ENCODE data around the gene LEAP2. TPM values are rescaled to one million over a fixed set of nuclear protein-coding genes. Genes with fewer than 3 reads are reported as not detected.
A peak's percentile ranks its signal among the peaks of the same experiment; 100 is the strongest.

LEAP2 gene
- total RNA-seq, 4 donors from 2014 or later = 0.20 to 5.9 (median 5.1) TPM

GRCh38 chr5:132832612-132833011 is 40.9 kb upstream of the LEAP2 start:
- no peak for DNase-seq
- Histone ChIP-seq H3K36me3 (no peaks in the 10 kb centered on the region), H3K27me3 (no peaks in the 10 kb centered on the region), H3K4me1 (peaks cover 7 to 49% (median 30%) of the 10 kb centered on the region in 4 donors), H3K9me3 (no peaks in the 10 kb centered on the region), H3K4me3 (no peak overlapping the region), H3K27ac (no peak overlapping the region)
- TF ChIP-seq POLR2AphosphoS5 (IDR thresholded peaks at IDR 0.05) = no peak
- no peak for TF ChIP-seq CTCF (IDR thresholded peaks at IDR 0.05)
- TF ChIP-seq POLR2A (IDR thresholded peaks at IDR 0.05) = no peak
- TF ChIP-seq EP300 (IDR thresholded peaks at IDR 0.05; ENCODE audit: low read depth) = no peak
- in situ Hi-C loops (cut with MboI; ENCODE audit: low pct_ligation_motif_present in 1 of 4, low pct_unique_long_range_greater_than_20kb in 1 of 4, low sequenced_read_pairs in 3 of 4) (loop anchor here in 2 of 4 donors (10.0 to 25.0 kb wide), 2 partner anchors 52 to 445 kb away; no protein-coding TSS in a partner anchor), intact Hi-C loops (cut with DNase I; ENCODE audit: low total_unique reads) (no loop called here)
- WGBS, 2 donors (ENCODE audit: low coverage in 1 of 2) = 91 to 92% methylated on average over 5 of the region's 5 CpGs

GRCh38 chr5:132834057-132834456 is 39.4 kb upstream of the LEAP2 start:
- Histone ChIP-seq H3K36me3 (no peaks in the 10 kb centered on the region), H3K9me3 (no peaks in the 10 kb centered on the region), H3K27me3 (no peaks in the 10 kb centered on the region), H3K4me1 (peaks cover 8 to 50% (median 40%) of the 10 kb centered on the region in 4 donors), H3K4me3 (no peak overlapping the region), H3K27ac (no peak overlapping the region)
- intact Hi-C loops (cut with DNase I; ENCODE audit: low total_unique reads) (no loop called here), in situ Hi-C loops (cut with MboI; ENCODE audit: low pct_ligation_motif_present in 1 of 4, low pct_unique_long_range_greater_than_20kb in 1 of 4, low sequenced_read_pairs in 3 of 4) (loop anchor here in 2 of 4 donors (10.0 to 25.0 kb wide), 2 partner anchors 51 to 447 kb away; no protein-coding TSS in a partner anchor)
- no peak for DNase-seq
- WGBS, 2 donors (ENCODE audit: low coverage in 1 of 2) = 94 to 97% methylated on average over 3 of the region's 3 CpGs
- TF ChIP-seq POLR2A (IDR thresholded peaks at IDR 0.05) = no peak
- TF ChIP-seq CTCF (IDR thresholded peaks at IDR 0.05) = no peak
- no peak for TF ChIP-seq POLR2AphosphoS5 (IDR thresholded peaks at IDR 0.05)
- no peak for TF ChIP-seq EP300 (IDR thresholded peaks at IDR 0.05; ENCODE audit: low read depth)

- no peaks in the 10 kb centered on the region for H3K36me3 ChIP-seq
- H3K27ac ChIP-seq = peak overlapping the region; percentile 86 to 92 (median 88)
- H3K4me1 ChIP-seq = peaks cover 14 to 55% (median 42%) of the 10 kb centered on the region in 4 donors
- H3K27me3 ChIP-seq = no peaks in the 10 kb centered on the region
- intact Hi-C loops (cut with DNase I; ENCODE audit: low total_unique reads) (no loop called here), in situ Hi-C loops (cut with MboI; ENCODE audit: low pct_ligation_motif_present in 1 of 4, low pct_unique_long_range_greater_than_20kb in 1 of 4, low sequenced_read_pairs in 3 of 4) (loop anchor here in 2 of 4 donors (10.0 to 25.0 kb wide), 2 partner anchors 48 to 450 kb away; no protein-coding TSS in a partner anchor)
- no peak overlapping the region for H3K4me3 ChIP-seq
- DNase-seq = no peak
- WGBS, 2 donors (ENCODE audit: low coverage in 1 of 2) = 86% methylated on average over 1 of the region's 1 CpG; no CpG with 5 or more reads in 1 of the 2 donors
- TF ChIP-seq POLR2A (IDR thresholded peaks at IDR 0.05) = no peak
- TF ChIP-seq EP300 (IDR thresholded peaks at IDR 0.05; ENCODE audit: low read depth) = no peak
- no peak for TF ChIP-seq CTCF (IDR thresholded peaks at IDR 0.05)
- no peak for TF ChIP-seq POLR2AphosphoS5 (IDR thresholded peaks at IDR 0.05)
- no peaks in the 10 kb centered on the region for H3K9me3 ChIP-seq
Measured at GRCh38 chr5:132836852-132837251, 36.6 kb upstream of the LEAP2 start.

- peak overlapping the region; percentile 86 to 92 (median 88) for H3K27ac ChIP-seq
- in situ Hi-C loops (cut with MboI; ENCODE audit: low pct_ligation_motif_present in 1 of 4, low pct_unique_long_range_greater_than_20kb in 1 of 4, low sequenced_read_pairs in 3 of 4) = loop anchor here in 2 of 4 donors (10.0 to 25.0 kb wide), 2 partner anchors 47 to 451 kb away; no protein-coding TSS in a partner anchor
- WGBS, 2 donors (ENCODE audit: low coverage in 1 of 2) = 41 to 45% methylated on average over 2 of the region's 2 CpGs
Measured at GRCh38 chr5:132837868-132838267, 35.6 kb upstream of the LEAP2 start.

More at GRCh38 chr5:132837868-132838267, 35.6 kb upstream of the LEAP2 start:
- no peaks in the 10 kb centered on the region for H3K9me3 ChIP-seq
- no peaks in the 10 kb centered on the region for H3K36me3 ChIP-seq
- intact Hi-C loops (cut with DNase I; ENCODE audit: low total_unique reads) = no loop called here
- TF ChIP-seq EP300 (IDR thresholded peaks at IDR 0.05; ENCODE audit: low read depth) = no peak
- peak; percentile 82 for TF ChIP-seq POLR2A (IDR thresholded peaks at IDR 0.05)
- no peak for TF ChIP-seq CTCF (IDR thresholded peaks at IDR 0.05)
- peak in 2 of 3 donors; percentile 77 to 85 for TF ChIP-seq POLR2AphosphoS5 (IDR thresholded peaks at IDR 0.05)
- peak; percentile 80 for DNase-seq
- H3K27me3 ChIP-seq = no peaks in the 10 kb centered on the region
- H3K4me1 ChIP-seq = peaks cover 14 to 55% (median 42%) of the 10 kb centered on the region in 4 donors
- no peak overlapping the region for H3K4me3 ChIP-seq
